Measurements from ENCODE around the gene MAP6.
"Not testable (repeated sequence)": the region's sequence is repeated elsewhere in the genome, so short reads cannot be mapped to it uniquely, and the experiment has no call there.

Gene MAP6

GRCh38 chr11:75668451-75669297 lies at the start of gene MAP6:
Gene MAP6, minus strand, starts transcription at chr11:75669038. Its CDS starts 669 bp downstream, at chr11:75668369.
- peak; percentile 34 to 96 (median 68) for DNase-seq
- intact Hi-C loops (cut with DNase I) = loop anchor here (2.0 kb wide), 2 partner anchors 28 to 86 kb away; no protein-coding TSS in a partner anchor

GRCh38 chr11:75717608-75718418 lies 49.0 kb upstream of the MAP6 start, which contains the start of gene MOGAT2:
Gene MOGAT2, plus strand, starts transcription at chr11:75717838. Its CDS starts 51 bp downstream, at chr11:75717889.
- no peak for DNase-seq
- intact Hi-C loops (cut with DNase I) = no loop called here

- intact Hi-C loops (cut with DNase I) = no loop called here
- no peak for DNase-seq
These were observed 47.8 kb upstream of the MAP6 start for GRCh38 chr11:75716659-75717058.

- no peak for DNase-seq
- intact Hi-C loops (cut with DNase I) = no loop called here
These were observed 46.9 kb upstream of the MAP6 start for GRCh38 chr11:75715688-75716087.

GRCh38 chr11:75714211-75714610 lies 45.4 kb upstream of the MAP6 start:
- intact Hi-C loops (cut with DNase I) = no loop called here
- DNase-seq = no peak

GRCh38 chr11:75706260-75706729 lies 37.5 kb upstream of the MAP6 start:
- intact Hi-C loops (cut with DNase I) = loop anchor here (5.0 kb wide), 1 partner anchor 161 kb away; no protein-coding TSS in a partner anchor
- DNase-seq = peak; percentile 28 to 95 (median 68)

GRCh38 chr11:75705541-75705940 lies 36.7 kb upstream of the MAP6 start:
- no peak for DNase-seq
- intact Hi-C loops (cut with DNase I) = loop anchor here (5.0 kb wide), 1 partner anchor 162 kb away; no protein-coding TSS in a partner anchor

GRCh38 chr11:75703695-75704237 lies 34.9 kb upstream of the MAP6 start:
- DNase-seq = no peak
- intact Hi-C loops (cut with DNase I) = no loop called here

GRCh38 chr11:75700940-75701339 lies 32.1 kb upstream of the MAP6 start:
- intact Hi-C loops (cut with DNase I) = no loop called here
- DNase-seq = no peak

- intact Hi-C loops (cut with DNase I) = no loop called here
- DNase-seq = no peak
These were observed 29.2 kb upstream of the MAP6 start for GRCh38 chr11:75697906-75698581.

- DNase-seq = no peak
- intact Hi-C loops (cut with DNase I) = no loop called here
These were observed 23.0 kb upstream of the MAP6 start for GRCh38 chr11:75691804-75692203.

- no peak for DNase-seq
These were observed 21.2 kb upstream of the MAP6 start for GRCh38 chr11:75689863-75690609.

GRCh38 chr11:75683856-75684255 lies 15.0 kb upstream of the MAP6 start:
- intact Hi-C loops (cut with DNase I); DNase-seq: not testable (repeated sequence)

More at GRCh38 chr11:75689863-75690609, 21.2 kb upstream of the MAP6 start:
- intact Hi-C loops (cut with DNase I) = no loop called here

- intact Hi-C loops (cut with DNase I) = no loop called here
- no peak for DNase-seq
These were observed 10.7 kb upstream of the MAP6 start for GRCh38 chr11:75679566-75679965.

GRCh38 chr11:75678620-75679259 lies 9.9 kb upstream of the MAP6 start:
- intact Hi-C loops (cut with DNase I) = no loop called here
- DNase-seq = peak in 1 of 10 donors; percentile 85

GRCh38 chr11:75677909-75678308 lies 9.1 kb upstream of the MAP6 start:
- DNase-seq = no peak
- intact Hi-C loops (cut with DNase I) = no loop called here

- intact Hi-C loops (cut with DNase I) = no loop called here
- DNase-seq = no peak
These were observed 8.4 kb upstream of the MAP6 start for GRCh38 chr11:75677275-75677674.

- intact Hi-C loops (cut with DNase I) = no loop called here
These were observed 5.2 kb upstream of the MAP6 start for GRCh38 chr11:75673977-75674582.

More at GRCh38 chr11:75673977-75674582, 5.2 kb upstream of the MAP6 start:
- no peak for DNase-seq

All from posterior cingulate gyrus (tissue), 11 donors.